ENCODE data around the gene SEMA3E.
"Not testable (repeated sequence)": the region's sequence is repeated elsewhere in the genome, so short reads cannot be mapped to it uniquely, and the experiment has no call there.

The SEMA3E gene

DNA sequence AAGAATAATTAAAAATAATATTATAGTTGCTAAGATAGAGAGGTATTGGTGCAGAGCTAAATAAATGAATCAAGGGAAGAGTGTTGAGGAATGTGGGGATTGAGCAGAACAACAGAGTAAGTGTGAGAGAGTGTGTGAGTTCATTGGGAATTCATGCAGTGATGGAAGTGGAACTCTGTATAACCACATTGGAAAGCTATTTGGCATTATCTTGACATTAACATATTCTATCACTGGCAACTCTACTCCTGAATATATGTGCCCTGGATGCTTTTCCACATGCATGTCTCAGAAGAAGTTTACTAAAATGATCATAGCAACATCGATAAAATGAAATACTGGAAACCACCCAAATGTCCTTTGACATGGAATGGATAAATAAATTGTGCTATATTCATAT is 164.1 kb downstream of the SEMA3E start:
- no peak for DNase-seq

DNA sequence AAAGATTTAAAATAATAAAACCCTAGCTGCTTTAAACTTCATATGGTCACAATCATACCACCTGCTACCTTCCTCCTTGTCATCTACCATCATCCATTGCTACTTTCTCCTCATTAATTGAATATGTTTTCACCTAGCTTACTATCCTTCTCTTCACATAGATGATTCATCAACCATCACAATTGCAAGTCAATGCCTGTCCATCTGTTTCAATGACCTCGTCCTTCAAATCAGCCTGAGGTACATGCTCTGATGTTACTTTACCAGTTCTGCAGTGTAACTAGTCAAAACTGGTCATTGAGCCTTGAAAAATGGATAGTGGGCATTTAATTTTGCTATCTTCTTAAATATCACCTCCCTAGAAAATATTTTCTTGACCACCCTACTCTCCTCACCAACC is 164.7 kb downstream of the SEMA3E start:
- DNase-seq: no peak

DNA sequence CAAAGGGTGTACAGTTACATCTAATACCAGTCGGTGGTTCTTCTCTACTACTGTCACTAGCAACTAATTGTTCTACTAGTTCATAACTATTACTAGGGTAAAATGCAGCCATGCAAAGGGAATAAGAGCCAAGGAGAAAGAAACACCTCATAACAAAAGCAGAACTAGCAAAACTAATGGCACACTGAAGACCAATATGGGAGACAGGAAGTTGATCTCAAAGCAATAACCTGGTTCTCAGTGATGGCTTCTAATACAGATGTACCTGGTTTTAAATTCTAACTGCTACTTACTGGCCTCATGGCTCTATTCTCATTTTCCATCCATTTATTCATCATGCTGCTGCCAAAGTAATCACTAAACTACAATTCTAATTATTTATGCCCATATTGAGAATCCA is 170.3 kb downstream of the SEMA3E start:
- DNase-seq: no peak

DNA sequence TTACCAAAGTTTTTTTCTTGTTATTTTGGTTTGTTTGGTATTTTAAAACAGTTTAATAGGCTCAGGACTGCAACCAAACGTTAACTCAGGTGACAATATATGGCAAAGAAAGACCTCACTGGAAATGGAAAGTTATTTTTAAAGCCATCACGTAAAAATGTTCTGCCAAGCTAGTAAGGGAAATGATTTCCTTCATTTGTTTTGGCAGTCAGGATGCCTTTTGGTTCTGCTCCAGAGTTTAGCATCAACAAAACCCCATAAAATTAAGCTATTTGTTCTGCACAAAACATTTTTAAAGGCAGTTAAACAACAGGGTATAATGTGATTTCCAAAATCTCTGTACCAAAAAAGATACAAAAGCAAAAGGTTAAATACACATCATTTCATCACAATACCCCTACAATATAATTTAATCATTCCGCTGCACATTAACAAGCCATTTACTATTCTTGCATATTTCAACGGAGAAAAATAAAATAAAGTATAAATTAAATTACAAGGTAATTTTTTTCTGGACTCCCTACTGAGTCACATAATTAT is 172.4 kb downstream of the SEMA3E start:
- DNase-seq: no peak

DNA sequence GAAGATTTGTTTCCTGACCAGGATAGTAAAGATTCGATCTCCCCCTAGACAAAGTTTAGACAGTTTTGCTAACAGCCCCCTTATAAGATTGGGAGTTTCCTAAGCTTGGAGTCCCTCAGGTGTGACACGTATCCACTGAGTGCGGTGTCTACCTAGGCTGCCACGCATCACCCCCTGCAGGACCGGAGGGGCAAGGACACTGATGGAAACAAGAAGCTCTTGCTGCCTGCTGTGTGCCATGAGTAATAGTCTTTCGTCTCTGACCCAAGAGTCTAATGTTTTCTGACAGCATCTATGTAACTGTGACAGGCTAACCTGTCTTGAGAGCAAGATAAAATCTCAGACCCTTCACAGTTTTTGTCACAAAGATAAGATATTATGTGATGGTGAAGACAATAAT is 173.5 kb downstream of the SEMA3E start:
- DNase-seq: no peak

DNA sequence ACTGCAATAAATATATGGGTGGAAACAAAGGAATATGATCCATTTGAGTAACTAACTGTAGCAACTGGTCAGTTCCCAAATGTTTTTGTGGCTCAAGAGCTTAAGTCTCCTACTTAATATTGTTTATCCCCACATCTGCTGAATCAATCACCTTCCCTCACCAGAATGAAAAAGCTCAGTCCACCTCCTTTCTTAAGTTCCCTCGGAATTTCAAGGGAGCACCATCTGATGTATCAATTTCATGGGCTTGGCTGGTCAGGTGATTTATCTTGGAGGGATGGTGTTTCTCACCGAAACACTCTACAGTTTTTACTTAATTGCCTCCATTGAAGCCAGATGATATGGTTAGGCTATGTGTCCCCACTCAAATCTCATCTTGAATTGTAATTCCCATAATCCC is 176.6 kb downstream of the SEMA3E start:
- DNase-seq: no peak

DNA sequence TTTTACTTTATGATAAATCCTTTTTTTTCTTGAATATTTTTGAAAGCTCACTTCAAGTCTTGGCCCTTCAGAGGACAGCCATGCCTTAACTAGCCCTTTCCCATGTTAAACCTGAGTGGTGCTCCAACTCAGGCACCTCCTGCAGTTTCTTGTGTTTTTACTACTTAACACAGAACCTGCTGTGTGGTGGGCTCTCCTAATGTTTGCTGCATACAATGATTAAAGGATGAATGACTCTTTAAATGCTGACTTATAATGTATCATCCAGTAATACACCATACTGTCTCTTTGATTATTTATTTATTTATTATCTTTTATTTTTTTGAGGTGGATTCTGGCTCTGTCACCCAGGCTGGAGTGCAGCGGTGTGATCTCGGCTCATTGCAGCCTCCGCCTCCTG is 179.4 kb downstream of the SEMA3E start:
- DNase-seq: no peak

DNA sequence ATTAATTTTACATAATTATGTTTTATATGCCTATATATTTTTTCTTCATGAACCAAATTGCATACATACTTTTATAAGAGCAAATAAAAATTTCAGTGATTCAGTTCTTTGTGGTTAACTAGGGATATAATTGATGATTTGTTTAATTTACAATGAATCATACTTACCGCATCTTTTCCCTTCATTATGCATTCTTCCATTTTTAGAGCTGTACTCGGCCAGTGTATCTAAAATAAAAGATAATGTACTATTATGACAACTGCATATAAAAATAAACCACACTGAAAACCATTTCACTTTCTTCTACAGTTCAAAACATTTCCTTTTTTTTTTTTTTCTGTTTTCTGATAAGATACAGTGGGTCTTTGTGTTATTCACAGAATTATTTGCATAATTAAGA is 179.9 kb downstream of the SEMA3E start:
- no peak for DNase-seq

DNA sequence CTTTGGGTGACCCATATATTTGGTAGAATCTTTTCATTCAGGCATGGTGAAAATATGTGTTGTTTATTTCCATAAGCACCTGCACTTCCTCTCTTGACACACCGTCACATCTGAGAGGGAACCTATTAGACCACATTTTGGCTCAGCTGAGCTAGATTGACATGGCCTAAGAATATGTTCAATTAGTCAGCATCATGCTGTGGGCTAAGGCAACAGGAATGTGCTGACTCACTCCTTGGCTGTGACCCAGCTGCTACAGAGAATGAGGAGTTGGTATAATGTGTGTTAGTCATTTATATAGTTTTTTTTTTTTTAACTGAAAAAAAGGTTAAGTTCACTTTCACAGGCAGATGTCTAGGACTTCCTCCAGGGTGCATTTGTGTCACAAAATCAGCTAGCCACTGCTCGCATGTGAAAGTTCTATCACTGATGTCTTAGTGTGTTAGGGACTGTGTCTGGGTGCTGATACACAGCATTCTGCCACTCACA is 180.6 kb downstream of the SEMA3E start:
- no peak for DNase-seq

DNA sequence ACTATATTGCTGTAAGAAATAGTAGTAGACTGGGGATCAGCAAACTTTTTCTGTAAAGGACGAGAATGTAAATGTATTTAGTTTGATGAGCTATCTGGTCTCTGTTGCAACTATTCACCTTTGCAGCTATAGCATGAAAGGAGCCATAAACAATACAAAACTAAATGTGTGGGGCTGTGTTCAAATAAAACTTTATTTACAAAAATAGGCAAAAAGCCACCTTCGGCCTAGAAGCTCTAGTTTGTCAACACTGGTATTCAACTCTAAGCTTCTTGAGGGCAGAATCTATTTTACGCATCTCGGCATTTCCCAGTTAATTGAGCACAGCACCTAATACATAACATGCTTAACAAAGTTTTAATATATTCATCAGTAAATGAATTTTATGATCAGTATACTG is 181.4 kb downstream of the SEMA3E start:
- no peak for DNase-seq

DNA sequence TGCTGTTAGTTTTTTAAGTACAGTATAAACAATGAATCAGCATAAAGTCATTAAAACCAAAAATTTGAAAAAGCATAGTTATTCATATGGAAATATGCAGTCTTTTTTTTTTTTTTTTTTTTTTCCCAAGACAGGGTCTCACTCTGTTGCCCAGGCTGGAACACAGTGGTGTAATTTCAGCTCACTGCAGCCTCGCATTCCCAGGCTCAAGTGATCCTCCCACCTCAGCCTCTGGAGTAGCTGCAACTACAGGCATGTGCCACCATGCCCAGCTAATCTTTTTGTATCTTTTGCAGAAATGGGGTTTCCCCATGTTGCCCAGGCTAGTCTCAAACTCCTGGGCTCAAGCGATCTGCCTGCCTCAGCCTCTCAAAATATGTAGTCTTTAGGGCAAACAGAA is 182.0 kb downstream of the SEMA3E start:
- no peak for DNase-seq

DNA sequence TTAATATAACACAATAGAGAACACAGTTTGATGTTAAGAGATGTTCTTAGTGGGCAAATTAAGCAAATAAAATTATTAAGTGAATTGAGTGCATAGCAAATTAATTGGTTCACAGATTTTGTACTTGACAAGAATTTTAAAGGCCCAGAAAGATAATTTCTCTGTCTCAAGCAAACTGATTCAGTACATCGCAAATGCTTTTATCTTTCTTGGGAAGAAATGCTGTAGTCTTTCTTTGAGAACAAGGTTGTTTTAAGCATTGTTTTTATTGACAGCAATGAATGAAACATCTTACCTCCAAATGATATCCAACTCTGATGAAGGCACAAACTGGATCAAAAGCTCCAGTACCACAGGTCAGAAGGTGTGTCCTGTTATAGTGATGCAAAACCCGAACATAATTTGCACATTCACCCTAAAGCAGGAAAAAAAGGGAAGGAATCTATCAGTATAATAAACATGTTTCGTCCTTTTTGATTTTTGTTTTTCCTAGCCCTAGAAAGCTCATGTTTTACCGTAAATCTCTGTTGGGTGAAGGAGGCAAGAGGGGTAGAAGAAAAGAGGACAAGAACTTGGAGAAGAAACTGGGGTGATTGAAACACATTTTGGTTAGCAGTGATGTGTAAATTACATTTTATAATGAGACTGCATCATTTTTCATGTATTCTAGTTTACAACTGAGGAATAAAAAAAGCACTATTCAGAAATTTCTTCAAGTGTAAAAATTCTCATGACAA is 182.6 kb downstream of the SEMA3E start:
- no peak for DNase-seq

DNA sequence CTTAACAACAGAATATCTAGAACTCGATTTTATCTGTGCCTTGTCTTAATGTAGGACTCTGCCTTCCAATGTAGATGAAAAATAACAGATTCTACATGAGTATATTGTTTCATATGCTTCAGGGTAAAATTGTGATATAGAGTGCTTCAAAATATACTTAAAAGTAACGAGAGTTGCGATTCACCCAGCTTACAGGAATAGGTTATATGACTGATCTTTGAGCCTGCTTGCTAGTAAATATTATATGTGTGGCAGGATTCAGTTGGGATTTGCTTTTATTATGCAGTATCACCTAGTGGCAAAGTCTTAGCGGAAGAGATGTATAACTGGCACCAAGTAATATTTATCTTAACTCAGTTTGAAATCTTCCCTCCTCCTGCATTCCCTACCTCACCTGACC is 183.3 kb downstream of the SEMA3E start:
- no peak for DNase-seq

DNA sequence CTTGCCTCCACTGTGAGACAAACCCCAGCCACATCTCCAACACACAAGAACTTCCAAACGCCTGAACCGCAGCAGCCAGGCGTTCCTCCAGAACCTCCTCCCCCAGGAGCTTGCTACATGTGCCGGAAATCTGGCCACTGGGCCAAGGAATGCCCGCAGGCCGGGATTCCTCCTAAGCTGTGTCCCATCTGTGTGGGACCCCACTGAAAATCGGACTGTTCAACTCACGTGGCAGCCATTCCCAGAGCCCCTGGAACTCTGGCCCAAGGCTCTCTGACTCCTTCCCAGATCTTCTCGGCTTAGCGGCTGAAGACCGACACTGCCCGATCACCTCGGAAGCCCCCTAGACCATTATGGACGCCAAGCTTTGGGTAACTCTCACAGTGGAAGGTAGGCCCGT is 187.1 kb downstream of the SEMA3E start:
- DNase-seq: not testable (repeated sequence)

DNA sequence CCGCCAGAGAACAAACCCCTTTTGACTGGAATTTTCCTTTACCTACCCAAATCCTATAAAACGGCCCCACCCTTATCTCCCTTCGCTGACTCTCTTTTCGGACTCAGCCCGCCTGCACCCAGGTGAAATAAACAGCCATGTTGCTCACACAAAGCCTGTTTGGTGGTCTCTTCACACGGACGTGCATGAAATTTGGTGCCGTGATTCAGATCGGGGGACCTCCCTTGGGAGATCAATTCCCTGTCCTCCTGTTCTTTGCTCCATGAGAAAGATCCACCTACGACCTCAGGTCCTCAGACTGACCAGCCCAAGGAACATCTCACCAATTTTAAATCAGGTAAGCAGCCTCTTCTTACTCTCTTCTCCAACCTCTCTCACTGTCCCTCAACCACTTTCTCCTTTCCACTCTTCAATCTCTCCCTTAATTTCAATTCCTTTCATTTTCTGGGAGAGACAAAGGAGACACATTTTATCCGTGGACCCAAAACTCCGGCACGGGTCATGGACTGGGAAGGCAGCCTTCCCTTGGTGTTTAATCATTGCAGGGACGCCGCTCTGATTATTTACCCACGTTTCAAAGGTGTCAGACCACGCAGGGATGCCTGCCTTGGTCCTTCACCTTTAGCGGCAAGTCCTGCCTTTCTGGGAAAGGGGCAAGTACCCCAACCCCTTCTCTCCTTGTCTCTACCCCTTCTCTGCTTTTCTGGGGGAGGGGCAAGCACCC is 188.8 kb downstream of the SEMA3E start:
- not testable (repeated sequence) for DNase-seq

DNA sequence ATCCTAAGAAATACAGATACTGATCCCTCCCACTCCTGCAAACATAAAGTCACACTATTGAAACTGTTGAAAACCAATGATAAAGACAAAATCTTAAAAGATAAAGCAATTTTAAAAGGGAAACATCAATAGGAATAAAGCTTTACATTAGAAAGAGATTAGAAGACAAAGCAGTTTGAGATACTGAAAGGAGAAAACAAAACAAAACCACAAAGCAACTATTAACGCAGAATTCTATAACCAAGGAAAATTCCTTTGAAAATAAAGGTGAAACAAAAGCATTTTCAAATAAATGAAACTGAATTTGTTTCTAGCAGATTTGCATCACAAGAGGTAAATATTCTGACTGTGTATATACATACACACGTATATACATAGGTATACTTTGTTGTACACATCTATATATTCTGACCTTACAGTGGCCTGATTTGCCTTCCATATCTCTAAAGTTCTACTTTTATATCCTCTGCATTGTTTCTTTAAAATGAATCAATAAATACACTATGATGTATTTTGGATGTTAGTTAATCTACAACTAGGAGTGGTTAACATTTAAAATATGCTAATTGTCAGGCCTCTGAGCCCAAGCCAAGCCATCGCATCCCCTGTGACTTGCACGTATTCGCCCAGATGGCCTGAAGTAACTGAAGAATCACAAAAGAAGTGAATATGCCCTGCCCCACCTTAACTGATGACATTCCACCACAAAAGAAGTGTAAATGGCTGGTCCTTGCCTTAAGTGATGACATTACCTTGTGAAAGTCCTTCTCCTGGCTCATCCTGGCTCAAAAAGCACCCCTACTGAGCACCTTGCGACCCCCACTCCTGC is 189.6 kb downstream of the SEMA3E start:
- DNase-seq: not testable (repeated sequence)

DNA sequence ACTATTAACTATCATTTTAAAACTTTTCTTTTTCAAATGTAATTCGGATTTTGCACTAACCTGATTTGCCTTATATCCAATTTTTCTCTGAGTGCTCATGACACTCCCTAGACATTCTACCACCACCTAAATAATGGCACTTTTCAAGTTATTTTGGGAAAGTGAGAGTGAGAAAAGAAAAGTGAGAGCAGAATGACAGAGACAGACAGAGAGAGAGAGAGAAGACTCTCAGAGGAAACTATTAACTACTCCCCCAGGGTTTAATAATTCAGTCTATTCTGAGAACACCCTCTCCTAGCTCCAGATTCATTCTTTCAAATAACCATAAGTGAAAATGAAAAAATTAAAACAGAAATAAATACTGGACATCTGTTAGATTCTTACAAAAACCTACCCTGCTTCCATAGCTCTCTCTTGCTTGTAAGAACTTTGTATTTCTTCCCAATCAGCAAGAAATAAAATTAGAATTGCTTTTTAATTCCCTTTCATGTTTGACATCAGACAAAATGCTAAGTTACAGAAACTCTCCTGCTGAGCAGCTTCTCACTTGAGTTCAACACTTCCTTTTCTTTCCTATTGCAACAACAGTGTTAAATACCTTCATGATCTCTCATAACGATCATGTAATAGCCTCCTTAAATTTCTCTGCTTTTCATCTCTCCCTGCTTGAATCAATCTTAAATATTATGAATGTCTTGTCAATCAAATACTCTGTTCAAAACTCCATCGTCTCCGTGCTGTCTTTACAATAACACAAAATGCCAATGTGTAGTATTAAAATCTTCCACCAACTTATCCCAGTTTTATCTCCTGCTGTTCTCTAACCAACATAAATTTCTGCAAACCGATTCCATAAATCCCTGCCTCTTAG is 191.7 kb downstream of the SEMA3E start:
- no peak for DNase-seq

DNA sequence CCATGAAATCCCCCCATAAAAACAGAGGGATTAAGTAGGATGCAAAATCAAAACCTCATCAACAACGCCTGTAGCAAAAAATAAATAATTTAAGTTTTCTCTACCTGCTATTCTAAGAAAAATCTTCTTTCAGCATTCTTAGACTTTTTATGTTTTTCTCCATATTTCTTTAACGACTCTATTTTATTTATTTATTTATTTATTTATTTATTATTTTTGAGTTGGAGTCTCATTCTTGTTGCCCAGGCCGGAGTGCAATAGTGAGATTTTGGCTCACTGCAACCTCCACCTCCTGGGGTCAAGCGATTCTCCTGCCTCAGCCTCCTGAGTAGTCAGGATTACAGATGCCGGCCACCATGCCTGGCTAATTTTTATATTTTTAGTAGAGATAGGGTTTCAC is 192.5 kb downstream of the SEMA3E start:
- no peak for DNase-seq

DNA sequence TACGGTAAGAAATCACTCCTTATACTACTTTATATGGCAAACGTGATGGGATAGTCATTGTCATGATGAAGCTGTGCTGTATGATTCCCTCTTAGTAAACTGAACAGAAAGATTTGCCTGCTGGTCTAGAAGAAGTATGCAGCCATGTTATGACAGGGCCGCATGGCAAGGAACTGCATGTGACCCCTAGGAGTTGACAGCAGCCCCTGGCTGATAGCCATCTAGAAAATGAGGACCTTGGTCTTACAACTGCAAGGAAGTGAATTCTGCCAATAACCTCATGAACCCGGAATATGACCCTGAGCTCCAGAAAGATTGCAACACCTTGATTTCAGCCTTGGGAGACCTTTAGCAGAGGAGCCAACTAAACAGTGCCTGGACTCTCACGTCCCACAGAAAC is 193.3 kb downstream of the SEMA3E start:
- DNase-seq: no peak

DNA sequence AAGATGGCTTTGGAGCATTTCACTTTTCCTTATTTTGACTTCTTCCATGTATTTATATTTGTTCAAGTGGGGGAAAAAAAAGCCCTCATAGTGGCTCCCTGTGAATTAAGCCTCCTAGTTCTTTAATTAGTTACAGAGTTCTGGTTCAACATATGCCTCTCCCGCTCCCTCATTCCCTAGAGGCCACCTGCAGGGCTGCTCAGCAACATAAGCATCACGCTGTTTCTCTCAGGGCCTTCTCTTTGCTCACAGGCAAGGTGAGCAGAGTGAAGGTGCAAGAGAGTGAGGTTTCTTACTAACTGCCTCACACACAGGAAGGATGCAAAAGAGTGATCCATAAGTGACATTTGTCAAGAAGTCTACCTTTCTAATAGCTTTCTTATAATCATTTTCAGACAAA is 196.7 kb downstream of the SEMA3E start:
- DNase-seq: no peak

DNA sequence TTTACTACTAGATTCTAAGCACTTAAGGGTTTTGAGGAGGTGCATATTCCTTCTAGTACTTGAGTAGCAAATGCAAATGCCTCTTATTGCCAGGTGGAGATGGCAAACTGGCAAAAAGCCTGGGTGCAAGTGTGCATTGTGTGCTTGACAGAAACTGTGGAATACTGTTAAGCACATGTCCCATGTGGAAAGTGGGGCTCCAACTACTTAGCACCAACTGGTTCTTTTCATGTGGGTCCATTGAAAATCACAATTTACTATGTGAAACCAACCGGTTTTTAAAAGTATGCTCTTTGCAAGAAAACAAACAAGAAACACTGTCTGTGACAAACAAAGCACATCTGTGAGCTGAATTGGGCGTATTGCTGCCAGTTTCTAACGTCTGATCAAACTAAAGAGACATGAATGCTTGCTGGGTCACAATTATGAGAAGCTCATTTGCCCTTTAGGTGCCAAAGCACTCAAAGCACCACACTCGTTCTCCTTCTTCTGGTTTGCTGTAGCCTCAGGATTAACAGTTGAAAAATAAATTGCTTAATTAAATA is 197.4 kb downstream of the SEMA3E start:
- no peak for DNase-seq

DNA sequence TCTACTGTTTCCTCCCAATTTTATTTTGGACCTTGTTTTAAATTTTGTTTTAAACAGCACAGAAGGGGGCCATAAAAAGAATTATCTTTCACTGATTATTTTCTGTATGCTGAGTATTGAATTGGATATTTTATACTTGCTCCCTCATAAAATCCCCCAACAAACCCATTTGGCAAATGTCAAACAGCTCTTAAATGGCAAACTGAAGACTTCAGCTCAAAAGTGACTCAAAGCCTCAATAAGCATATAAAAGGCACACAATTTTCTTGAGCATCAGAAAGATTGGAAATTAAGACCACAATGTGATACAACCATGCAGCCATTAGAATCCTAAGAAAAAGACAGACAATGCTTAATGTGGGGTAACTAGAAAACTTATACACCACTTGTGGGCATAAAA is 199.2 kb downstream of the SEMA3E start:
- no peak for DNase-seq
